ENCODE data around the gene LRRC7.

Gene LRRC7

DNA sequence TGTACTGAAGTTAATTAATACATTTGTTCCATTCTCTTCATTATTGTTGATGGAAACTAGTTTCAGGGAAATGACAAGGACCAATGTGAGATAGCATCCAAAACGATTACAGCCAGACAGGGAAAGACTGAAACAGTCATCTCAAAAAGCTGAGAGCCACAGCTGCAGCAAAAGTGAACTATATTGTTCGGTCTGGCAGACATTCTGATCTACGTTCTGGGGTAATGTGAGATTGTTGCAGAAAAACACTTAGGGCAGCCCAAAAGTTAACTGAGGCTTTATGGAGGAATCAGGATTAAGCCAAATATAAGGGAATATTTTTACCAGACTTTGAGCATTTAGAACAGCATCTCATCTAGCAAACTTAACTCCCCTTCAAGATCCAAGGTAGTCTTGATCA is 524.8 kb downstream of the LRRC7 start:
- TF ChIP-seq, protein P1, sequence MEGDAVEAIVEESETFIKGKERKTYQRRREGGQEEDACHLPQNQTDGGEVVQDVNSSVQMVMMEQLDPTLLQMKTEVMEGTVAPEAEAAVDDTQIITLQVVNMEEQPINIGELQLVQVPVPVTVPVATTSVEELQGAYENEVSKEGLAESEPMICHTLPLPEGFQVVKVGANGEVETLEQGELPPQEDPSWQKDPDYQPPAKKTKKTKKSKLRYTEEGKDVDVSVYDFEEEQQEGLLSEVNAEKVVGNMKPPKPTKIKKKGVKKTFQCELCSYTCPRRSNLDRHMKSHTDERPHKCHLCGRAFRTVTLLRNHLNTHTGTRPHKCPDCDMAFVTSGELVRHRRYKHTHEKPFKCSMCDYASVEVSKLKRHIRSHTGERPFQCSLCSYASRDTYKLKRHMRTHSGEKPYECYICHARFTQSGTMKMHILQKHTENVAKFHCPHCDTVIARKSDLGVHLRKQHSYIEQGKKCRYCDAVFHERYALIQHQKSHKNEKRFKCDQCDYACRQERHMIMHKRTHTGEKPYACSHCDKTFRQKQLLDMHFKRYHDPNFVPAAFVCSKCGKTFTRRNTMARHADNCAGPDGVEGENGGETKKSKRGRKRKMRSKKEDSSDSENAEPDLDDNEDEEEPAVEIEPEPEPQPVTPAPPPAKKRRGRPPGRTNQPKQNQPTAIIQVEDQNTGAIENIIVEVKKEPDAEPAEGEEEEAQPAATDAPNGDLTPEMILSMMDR (IDR thresholded peaks at IDR 0.05; ENCODE audit: borderline replicate concordance, control extremely low read depth, extremely low read depth, insufficient read depth, missing control alignments) = no peak
- in situ Hi-C loops (cut with MboI; ENCODE audit: low sequenced_read_pairs, unreplicated experiment) = no loop called here
- no peak for DNase-seq (ENCODE audit: low spot score)

DNA sequence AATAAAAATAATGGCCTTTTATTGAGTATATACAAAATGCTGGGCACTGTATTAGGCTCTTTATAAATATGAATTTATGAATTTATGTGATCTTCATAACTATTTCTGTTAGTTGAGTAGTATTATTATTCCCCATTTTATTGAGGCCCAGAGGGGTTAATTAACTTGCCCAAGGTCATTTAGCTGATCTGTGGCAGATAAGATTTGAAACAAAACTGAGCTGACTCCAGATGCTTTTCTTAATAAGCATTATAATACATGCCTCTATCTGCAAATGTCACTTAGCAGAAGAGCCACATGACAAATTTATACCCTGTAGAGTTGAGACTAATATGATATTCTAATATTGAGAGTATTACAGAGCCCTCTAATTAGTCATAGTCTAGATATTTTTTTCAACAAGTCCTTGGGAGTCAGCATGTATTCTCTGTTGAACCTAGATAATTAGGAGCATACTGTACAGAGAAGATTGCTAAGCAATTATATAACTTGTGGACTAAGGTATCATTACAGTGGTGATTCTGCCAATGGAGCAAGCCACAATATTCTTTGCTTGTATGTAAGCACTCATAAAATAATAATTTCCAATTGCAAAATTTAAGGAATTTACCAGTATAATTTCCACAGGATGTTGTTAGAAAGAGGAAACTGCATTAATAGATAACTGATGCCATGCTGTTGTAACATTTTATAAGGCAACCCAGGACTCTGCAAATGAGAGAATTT is 525.7 kb downstream of the LRRC7 start:
- in situ Hi-C loops (cut with MboI; ENCODE audit: low sequenced_read_pairs, unreplicated experiment) = no loop called here
- DNase-seq (ENCODE audit: low spot score) = no peak
- TF ChIP-seq, protein P1 (IDR thresholded peaks at IDR 0.05; ENCODE audit: borderline replicate concordance, control extremely low read depth, extremely low read depth, insufficient read depth, missing control alignments) = no peak

DNA sequence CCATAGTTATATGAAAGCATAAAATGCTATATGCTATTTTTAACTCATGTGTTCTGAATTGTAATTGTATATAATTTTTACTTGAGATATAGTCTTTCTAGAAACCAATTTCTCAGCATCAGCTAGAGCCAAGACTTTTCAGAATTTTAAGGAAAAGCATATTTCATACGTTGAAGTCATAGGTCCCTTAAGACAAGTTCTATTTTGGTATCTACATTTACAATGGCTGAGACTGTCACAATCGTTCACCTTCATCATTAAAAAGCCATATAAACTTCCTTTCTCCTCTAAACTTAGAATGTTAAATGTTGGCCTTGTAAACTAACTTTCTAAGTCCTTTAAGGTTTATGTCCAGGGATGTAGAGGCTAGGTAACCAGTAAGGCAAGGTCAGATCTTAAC is 533.5 kb downstream of the LRRC7 start:
- no peak for DNase-seq (ENCODE audit: low spot score)
- in situ Hi-C loops (cut with MboI; ENCODE audit: low sequenced_read_pairs, unreplicated experiment) = no loop called here
- TF ChIP-seq, protein P1 (IDR thresholded peaks at IDR 0.05; ENCODE audit: borderline replicate concordance, control extremely low read depth, extremely low read depth, insufficient read depth, missing control alignments) = no peak

DNA sequence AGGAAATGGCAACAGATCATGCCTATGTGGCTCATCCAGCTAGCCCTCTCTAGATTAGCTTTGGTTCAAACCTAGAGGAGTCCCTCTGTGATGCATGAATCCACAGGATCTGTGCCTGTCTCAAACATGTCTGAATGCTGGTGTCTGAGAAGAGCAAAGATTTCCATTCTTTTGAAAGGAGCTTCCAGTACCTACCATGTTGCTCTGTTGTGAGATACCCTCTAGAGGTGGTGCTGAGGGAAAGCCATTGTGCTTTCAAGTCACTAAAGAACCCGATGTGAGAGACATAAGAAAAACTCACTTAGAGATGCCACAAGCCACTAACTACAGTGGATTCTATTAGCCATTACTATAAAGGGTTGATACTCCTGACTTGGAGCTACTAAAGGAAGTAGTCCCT is 534.1 kb downstream of the LRRC7 start:
- in situ Hi-C loops (cut with MboI; ENCODE audit: low sequenced_read_pairs, unreplicated experiment) = no loop called here
- TF ChIP-seq, protein P1 (IDR thresholded peaks at IDR 0.05; ENCODE audit: borderline replicate concordance, control extremely low read depth, extremely low read depth, insufficient read depth, missing control alignments) = no peak

DNA sequence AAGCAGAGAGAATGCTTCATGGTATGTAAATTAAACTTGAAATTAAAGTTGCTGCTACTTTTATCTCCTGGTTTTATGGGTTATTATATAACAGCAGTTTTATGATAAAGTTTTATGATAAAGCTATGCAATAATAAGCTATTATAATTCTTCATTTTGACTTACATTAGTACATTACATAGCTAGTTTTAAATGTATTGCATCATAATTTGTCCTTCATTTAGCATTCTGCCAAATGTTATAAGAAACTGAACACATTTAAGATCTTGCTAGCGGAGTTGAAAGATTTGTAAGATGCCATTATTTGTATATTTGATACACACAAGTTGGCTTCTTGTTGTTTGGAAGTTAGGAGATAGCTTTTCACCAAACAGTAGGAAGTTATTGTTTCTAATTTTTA is 536.0 kb downstream of the LRRC7 start:
- TF ChIP-seq, protein P1 (IDR thresholded peaks at IDR 0.05; ENCODE audit: borderline replicate concordance, control extremely low read depth, extremely low read depth, insufficient read depth, missing control alignments) = no peak
- in situ Hi-C loops (cut with MboI; ENCODE audit: low sequenced_read_pairs, unreplicated experiment) = no loop called here
- no peak for DNase-seq (ENCODE audit: low spot score)

More for the DNA sequence above, 534.1 kb downstream of the LRRC7 start:
- DNase-seq (ENCODE audit: low spot score) = no peak

DNA sequence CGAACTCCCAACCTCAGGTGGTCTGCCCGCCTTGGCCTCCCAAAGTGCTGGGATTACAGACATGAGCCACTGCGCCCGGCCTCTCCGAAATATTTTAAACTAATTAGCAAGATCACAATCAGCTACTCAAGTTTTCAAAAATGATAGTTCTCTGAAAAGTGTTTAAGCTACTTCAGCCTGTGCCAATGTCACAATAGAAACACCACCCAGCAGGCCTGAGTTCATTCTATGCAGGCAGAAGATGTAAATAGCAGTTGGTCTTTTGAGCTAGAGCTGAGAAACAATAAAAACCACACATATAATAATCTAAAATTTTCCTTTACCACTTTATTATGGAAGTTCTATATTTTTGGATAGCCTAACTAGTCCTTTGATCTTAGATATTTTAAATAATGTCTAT is 541.5 kb downstream of the LRRC7 start:
- TF ChIP-seq, protein P1 (IDR thresholded peaks at IDR 0.05; ENCODE audit: borderline replicate concordance, control extremely low read depth, extremely low read depth, insufficient read depth, missing control alignments) = no peak
- in situ Hi-C loops (cut with MboI; ENCODE audit: low sequenced_read_pairs, unreplicated experiment) = no loop called here
- no peak for DNase-seq (ENCODE audit: low spot score)

All from GM13976 (cell line).